Measurements from ENCODE around the gene CD248. TPM values are rescaled to one million over a fixed set of nuclear protein-coding genes. Genes with fewer than 3 reads are reported as not detected.

Gene CD248
- total and polyA plus RNA-seq, 2 donors (not counting 1 experiment from before 2014, with no cell fraction given): 0.40 to 0.96 TPM

DNA sequence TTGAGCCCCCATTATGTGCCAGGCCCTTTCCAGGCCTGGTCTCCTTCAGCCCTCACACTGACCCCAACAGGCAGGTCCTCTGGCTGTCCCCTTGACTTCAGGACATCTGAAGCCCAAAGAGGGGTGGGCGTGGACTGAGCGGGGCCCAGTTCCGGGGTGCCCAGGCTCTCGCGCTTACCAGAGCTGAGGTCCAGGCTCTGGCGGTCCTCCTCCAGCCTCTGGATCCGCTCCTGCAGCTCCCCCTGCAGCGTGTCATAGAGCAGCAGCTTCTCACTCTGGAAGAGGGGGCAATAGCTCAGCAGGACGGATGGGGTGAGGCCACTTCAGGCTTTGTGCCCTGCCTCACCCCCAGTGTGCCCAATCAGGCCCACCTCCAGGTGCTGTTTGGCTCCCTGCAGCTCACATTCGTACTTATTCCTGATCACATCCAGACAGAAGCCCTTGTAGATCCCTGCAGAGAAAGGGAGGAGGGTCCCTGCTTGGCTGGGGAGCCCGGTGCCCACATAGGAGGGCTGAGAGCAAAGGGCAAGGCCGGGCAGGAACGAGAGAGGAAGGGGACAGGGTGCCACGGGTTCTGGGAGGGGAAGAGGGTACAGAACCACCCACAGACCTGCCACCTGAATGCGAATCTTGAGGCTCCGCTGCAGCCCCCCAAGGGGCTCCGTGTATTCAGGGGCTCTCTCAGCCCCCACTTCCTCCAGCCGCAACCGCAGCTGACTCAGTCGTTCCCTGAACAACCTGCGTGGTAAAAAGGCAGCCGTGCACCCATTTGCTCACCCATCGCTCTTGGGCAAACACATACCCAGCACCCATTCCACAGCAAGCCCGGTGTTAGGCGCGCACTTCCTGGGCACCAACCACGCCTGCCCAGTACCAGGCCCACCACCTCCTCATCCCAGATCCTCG is 24.0 kb upstream of the CD248 start:
- Histone ChIP-seq H3K27ac (ENCODE audit: low read length in 2 of 2) (no peak overlapping the region), H3K36me3 (replicated peaks in 1 of 2; ENCODE audit: control extremely low read depth in 1 of 2, control insufficient read depth in 1 of 2, extremely low read depth in 1 of 2, insufficient read depth in 2 of 2, low read length in 1 of 2) (peaks cover 0 to 49% of the 10 kb centered on the region in 2 experiments), H4K20me1 (ENCODE audit: control insufficient read depth, insufficient read depth, low read length, poor library complexity, severe bottlenecking) (peaks cover 53% of the 10 kb centered on the region), H3K79me2 (ENCODE audit: control insufficient read depth, insufficient read depth, low read length) (peaks cover 31% of the 10 kb centered on the region), H3K9me3 (ENCODE audit: control extremely low read depth in 1 of 3, control insufficient read depth in 2 of 3, insufficient read depth in 1 of 3, low read length in 2 of 3) (no peaks in the 10 kb centered on the region), H3K4me2 (replicated peaks; ENCODE audit: low read depth, low read length, poor library complexity, severe bottlenecking) (no peak overlapping the region), H3K4me1 (ENCODE audit: control insufficient read depth in 2 of 2, insufficient read depth in 2 of 2, low read length in 2 of 2) (peaks cover 22 to 40% of the 10 kb centered on the region in 2 donors), H3K27me3 (replicated peaks in 1 of 4; ENCODE audit: control extremely low read depth in 1 of 4, control insufficient read depth in 3 of 4, insufficient read depth in 4 of 4, low read length in 3 of 4) (peaks cover 0 to 9% (median 3%) of the 10 kb centered on the region in 4 experiments), H3K4me3 (ENCODE audit: control extremely low read depth in 1 of 5, extremely low read depth in 1 of 5, insufficient read depth in 1 of 5, low read depth in 2 of 5, low read length in 4 of 5) (no peak overlapping the region), H2AFZ (ENCODE audit: insufficient read depth, low read depth, low read length, poor library complexity, severe bottlenecking) (no peak overlapping the region), H3K9ac (ENCODE audit: low read length) (no peak overlapping the region)
- POLR2A ChIA-PET: no interaction called here
- CTCF ChIA-PET: interaction anchor here (1.1 to 3.1 kb wide), 2 partner anchors 11 to 29 kb away, joined by 4 to 13 read pairs; no protein-coding TSS in a partner anchor
- Mint-ChIP-seq H3K4me3 (no peak overlapping the region), H3K27me3 (no peaks in the 10 kb centered on the region), H3K4me1 (peaks cover 45% of the 10 kb centered on the region), H3K27ac (no peak overlapping the region), H3K9me3 (ENCODE audit: insufficient read depth) (no peaks in the 10 kb centered on the region)
- ATAC-seq (ENCODE audit: low read depth): no peak
- no peak for DNase-seq
- intact Hi-C loops (cut with micrococcal nuclease): no loop called here
- TF ChIP-seq, protein P1, sequence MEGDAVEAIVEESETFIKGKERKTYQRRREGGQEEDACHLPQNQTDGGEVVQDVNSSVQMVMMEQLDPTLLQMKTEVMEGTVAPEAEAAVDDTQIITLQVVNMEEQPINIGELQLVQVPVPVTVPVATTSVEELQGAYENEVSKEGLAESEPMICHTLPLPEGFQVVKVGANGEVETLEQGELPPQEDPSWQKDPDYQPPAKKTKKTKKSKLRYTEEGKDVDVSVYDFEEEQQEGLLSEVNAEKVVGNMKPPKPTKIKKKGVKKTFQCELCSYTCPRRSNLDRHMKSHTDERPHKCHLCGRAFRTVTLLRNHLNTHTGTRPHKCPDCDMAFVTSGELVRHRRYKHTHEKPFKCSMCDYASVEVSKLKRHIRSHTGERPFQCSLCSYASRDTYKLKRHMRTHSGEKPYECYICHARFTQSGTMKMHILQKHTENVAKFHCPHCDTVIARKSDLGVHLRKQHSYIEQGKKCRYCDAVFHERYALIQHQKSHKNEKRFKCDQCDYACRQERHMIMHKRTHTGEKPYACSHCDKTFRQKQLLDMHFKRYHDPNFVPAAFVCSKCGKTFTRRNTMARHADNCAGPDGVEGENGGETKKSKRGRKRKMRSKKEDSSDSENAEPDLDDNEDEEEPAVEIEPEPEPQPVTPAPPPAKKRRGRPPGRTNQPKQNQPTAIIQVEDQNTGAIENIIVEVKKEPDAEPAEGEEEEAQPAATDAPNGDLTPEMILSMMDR (IDR thresholded peaks at IDR 0.05): no peak
- TF ChIP-seq EZH2 (IDR thresholded peaks at IDR 0.05; ENCODE audit: borderline replicate concordance, insufficient read depth, low read depth, low read length, poor library complexity, severe bottlenecking): no peak
- WGBS (ENCODE audit: insufficient coverage): 97% methylated on average over 26 of the region's 28 CpGs
